HepG2 (cell line): Measurements from ENCODE around the gene RIMOC1. TPM values are rescaled to one million over a fixed set of nuclear protein-coding genes. Genes with fewer than 3 reads are reported as not detected.

ENCODE experiments used
- DMTF1 ChIP-seq: sonication (generic); formaldehyde crosslinking; IDR thresholded peaks from 2 replicates; pipeline ENCODE4 v1.4.0; 2020; ENCODE audit warnings: mild to moderate bottlenecking, missing genetic modification reagents
- PAWR ChIP-seq: sonication (generic); formaldehyde crosslinking; IDR thresholded peaks from 2 replicates; pipeline ENCODE4 v1.4.0; 2020; ENCODE audit warnings: missing genetic modification reagents, mild to moderate bottlenecking, borderline replicate concordance
- SMAD1 ChIP-seq: sonication (generic); formaldehyde crosslinking; IDR thresholded peaks from 2 replicates; pipeline ENCODE4 v1.4.0; 2020; ENCODE audit warnings: missing genetic modification reagents, low read depth, mild to moderate bottlenecking, borderline replicate concordance
- ZGPAT ChIP-seq: IDR thresholded peaks from 2 replicates; pipeline ENCODE4 v1.6.1; 2016; ENCODE audit warnings: mild to moderate bottlenecking
- ZIK1 ChIP-seq: sonication (generic); formaldehyde crosslinking; IDR thresholded peaks from 2 replicates; pipeline ENCODE4 v1.5.0; 2020; ENCODE audit warnings: mild to moderate bottlenecking, low read depth, missing genetic modification reagents, borderline replicate concordance
- ZNF652 ChIP-seq: IDR thresholded peaks from 2 replicates; pipeline ENCODE4 v1.6.1; 2016; ENCODE audit warnings: low read depth, borderline replicate concordance
- ZNF879 ChIP-seq: sonication (generic); formaldehyde crosslinking; IDR thresholded peaks from 2 replicates; pipeline ENCODE4 v1.8.1; 2023; ENCODE audit warnings: missing genetic modification reagents
- ZSCAN21 ChIP-seq: sonication (generic); formaldehyde crosslinking; IDR thresholded peaks from 2 replicates; pipeline ENCODE4 v1.8.0; 2022; ENCODE audit warnings: mild to moderate bottlenecking, missing genetic modification reagents, moderate library complexity, borderline replicate concordance
- ZSCAN9 ChIP-seq: IDR thresholded peaks from 2 replicates; pipeline ENCODE4 v1.6.1; 2016; ENCODE audit warnings: borderline replicate concordance
- polyA plus RNA-seq, 8 experiments: library from polyadenylated mRNA; depleted of rRNA in 3 of 8; stranded (reverse) in 7 of 8; unstranded in 1 of 8; fragments of >200 nt; fragmentation: Illumina TruSeq in 4 of 8; extraction: Trizol in 4 of 8; gene quantifications; 2 replicates each; pipeline versions ENCODE4 v1.2.1 to v1.2.3, GENCODE V29; 2011 to 2016; ENCODE audit warnings: low read depth in 4 of 8, missing spikeins in 1 of 8, mixed read lengths in 1 of 8; ENCODE audit not compliant: insufficient read depth in 1 of 8
- total RNA-seq, 5 experiments: library from RNA; depleted of rRNA; stranded (reverse); fragments of >200 nt; fragmentation: Illumina TruSeq; extraction: Trizol; gene quantifications; 2 replicates each; pipeline ENCODE4 v1.2.3, GENCODE V29; 2016; ENCODE audit warnings: low read depth in 1 of 5
- TF ChIP-seq, protein P1 (sequence below): sonication (generic); formaldehyde crosslinking; IDR thresholded peaks from 2 replicates; pipeline ENCODE4 v1.5.1; 2020; ENCODE audit warnings: mild to moderate bottlenecking, missing genetic modification reagents, borderline replicate concordance
- TF ChIP-seq, protein P2 (sequence below): sonication (generic); formaldehyde crosslinking; IDR thresholded peaks from 2 replicates; pipeline ENCODE4 v1.5.1; 2020; ENCODE audit warnings: missing genetic modification reagents, mild to moderate bottlenecking, borderline replicate concordance
- TF ChIP-seq, protein P3 (sequence below): sonication (generic); formaldehyde crosslinking; IDR thresholded peaks from 2 replicates; pipeline ENCODE4 v1.4.0; 2020; ENCODE audit warnings: mild to moderate bottlenecking, low read depth, missing genetic modification reagents
- TF ChIP-seq, protein P4 (sequence below): IDR thresholded peaks from 2 replicates; pipeline ENCODE4 v1.6.1; 2016; ENCODE audit warnings: control low read depth

The RIMOC1 gene
- total and polyA plus RNA-seq, 2 of the 13 experiments (the other 11 are each of a cell fraction or from before 2014, with no cell fraction given): 16.3 to 16.9 TPM

GRCh38 chr5:41924872-41925554 lies 20.9 kb downstream of the RIMOC1 start, which contains the start of gene FBXO4 (continued):
- TF ChIP-seq, protein P1, sequence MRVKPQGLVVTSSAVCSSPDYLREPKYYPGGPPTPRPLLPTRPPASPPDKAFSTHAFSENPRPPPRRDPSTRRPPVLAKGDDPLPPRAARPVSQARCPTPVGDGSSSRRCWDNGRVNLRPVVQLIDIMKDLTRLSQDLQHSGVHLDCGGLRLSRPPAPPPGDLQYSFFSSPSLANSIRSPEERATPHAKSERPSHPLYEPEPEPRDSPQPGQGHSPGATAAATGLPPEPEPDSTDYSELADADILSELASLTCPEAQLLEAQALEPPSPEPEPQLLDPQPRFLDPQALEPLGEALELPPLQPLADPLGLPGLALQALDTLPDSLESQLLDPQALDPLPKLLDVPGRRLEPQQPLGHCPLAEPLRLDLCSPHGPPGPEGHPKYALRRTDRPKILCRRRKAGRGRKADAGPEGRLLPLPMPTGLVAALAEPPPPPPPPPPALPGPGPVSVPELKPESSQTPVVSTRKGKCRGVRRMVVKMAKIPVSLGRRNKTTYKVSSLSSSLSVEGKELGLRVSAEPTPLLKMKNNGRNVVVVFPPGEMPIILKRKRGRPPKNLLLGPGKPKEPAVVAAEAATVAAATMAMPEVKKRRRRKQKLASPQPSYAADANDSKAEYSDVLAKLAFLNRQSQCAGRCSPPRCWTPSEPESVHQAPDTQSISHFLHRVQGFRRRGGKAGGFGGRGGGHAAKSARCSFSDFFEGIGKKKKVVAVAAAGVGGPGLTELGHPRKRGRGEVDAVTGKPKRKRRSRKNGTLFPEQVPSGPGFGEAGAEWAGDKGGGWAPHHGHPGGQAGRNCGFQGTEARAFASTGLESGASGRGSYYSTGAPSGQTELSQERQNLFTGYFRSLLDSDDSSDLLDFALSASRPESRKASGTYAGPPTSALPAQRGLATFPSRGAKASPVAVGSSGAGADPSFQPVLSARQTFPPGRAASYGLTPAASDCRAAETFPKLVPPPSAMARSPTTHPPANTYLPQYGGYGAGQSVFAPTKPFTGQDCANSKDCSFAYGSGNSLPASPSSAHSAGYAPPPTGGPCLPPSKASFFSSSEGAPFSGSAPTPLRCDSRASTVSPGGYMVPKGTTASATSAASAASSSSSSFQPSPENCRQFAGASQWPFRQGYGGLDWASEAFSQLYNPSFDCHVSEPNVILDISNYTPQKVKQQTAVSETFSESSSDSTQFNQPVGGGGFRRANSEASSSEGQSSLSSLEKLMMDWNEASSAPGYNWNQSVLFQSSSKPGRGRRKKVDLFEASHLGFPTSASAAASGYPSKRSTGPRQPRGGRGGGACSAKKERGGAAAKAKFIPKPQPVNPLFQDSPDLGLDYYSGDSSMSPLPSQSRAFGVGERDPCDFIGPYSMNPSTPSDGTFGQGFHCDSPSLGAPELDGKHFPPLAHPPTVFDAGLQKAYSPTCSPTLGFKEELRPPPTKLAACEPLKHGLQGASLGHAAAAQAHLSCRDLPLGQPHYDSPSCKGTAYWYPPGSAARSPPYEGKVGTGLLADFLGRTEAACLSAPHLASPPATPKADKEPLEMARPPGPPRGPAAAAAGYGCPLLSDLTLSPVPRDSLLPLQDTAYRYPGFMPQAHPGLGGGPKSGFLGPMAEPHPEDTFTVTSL (CRISPR knock-in tag): peak; percentile 19; the same call in 1 of the 2 replicates
- TF ChIP-seq, protein P2, sequence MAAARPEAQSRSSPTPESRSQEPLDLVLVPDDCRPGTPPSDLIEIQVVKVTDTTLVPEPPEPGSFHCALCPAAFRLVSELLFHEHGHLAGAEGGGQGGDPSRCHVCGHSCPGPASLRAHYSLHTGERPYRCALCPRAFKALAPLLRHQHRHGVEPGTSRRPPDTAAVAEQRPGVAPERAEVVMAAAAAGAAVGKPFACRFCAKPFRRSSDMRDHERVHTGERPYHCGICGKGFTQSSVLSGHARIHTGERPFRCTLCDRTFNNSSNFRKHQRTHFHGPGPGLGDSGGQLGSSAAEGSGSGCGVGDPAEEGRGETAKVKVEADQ: 0 out of 2 replicates have a peak, but pooled peaks have one; percentile 69
- TF ChIP-seq PAWR (CRISPR knock-in tag) (no peak), ZNF879 (peak; percentile 57; the same call in 1 of the 2 replicates), ZIK1 (CRISPR knock-in tag) (peak; percentile 79; the same call in 1 of the 2 replicates), ZNF652 (CRISPR knock-in tag) (0 out of 2 replicates have a peak, but pooled peaks have one; percentile 23), SMAD1 (peak; percentile 51; the same call in 1 of the 2 replicates), ZSCAN9 (CRISPR knock-in tag) (peak; percentile 78), ZSCAN21 (CRISPR knock-in tag) (peak; percentile 90), DMTF1 (no peak), ZGPAT (CRISPR knock-in tag) (peak; percentile 94)
- TF ChIP-seq, protein P3, sequence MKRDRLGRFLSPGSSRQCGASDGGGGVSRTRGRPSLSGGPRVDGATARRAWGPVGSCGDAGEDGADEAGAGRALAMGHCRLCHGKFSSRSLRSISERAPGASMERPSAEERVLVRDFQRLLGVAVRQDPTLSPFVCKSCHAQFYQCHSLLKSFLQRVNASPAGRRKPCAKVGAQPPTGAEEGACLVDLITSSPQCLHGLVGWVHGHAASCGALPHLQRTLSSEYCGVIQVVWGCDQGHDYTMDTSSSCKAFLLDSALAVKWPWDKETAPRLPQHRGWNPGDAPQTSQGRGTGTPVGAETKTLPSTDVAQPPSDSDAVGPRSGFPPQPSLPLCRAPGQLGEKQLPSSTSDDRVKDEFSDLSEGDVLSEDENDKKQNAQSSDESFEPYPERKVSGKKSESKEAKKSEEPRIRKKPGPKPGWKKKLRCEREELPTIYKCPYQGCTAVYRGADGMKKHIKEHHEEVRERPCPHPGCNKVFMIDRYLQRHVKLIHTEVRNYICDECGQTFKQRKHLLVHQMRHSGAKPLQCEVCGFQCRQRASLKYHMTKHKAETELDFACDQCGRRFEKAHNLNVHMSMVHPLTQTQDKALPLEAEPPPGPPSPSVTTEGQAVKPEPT: peak; percentile 43; the same call in 1 of the 2 replicates
- TF ChIP-seq, protein P4, sequence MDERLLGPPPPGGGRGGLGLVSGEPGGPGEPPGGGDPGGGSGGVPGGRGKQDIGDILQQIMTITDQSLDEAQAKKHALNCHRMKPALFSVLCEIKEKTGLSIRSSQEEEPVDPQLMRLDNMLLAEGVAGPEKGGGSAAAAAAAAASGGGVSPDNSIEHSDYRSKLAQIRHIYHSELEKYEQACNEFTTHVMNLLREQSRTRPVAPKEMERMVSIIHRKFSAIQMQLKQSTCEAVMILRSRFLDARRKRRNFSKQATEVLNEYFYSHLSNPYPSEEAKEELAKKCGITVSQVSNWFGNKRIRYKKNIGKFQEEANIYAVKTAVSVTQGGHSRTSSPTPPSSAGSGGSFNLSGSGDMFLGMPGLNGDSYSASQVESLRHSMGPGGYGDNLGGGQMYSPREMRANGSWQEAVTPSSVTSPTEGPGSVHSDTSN (CRISPR knock-in tag): no peak
